ENCODE data around the gene ANKRD22.

DNA sequence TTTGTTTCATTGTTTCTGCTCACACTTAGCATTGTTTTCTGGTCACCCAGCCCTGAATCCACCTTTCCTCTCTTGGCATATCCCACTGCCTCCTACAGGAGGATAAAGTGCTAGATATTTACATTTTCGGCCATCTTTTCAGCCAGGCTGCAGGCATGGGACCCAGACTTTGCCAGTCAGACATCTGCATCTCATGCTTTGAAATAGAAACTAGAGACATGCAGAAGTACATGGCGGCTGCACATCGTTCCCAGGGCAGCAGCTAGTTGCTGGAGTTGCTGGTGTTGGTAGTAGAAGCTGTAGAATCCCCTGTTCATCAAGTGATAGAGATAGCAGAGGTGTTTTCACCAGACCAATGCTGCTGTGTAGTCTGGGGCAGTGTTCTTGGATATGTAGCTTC, 47.1 kb upstream of the ANKRD22 start:
- TF ChIP-seq, protein P1, sequence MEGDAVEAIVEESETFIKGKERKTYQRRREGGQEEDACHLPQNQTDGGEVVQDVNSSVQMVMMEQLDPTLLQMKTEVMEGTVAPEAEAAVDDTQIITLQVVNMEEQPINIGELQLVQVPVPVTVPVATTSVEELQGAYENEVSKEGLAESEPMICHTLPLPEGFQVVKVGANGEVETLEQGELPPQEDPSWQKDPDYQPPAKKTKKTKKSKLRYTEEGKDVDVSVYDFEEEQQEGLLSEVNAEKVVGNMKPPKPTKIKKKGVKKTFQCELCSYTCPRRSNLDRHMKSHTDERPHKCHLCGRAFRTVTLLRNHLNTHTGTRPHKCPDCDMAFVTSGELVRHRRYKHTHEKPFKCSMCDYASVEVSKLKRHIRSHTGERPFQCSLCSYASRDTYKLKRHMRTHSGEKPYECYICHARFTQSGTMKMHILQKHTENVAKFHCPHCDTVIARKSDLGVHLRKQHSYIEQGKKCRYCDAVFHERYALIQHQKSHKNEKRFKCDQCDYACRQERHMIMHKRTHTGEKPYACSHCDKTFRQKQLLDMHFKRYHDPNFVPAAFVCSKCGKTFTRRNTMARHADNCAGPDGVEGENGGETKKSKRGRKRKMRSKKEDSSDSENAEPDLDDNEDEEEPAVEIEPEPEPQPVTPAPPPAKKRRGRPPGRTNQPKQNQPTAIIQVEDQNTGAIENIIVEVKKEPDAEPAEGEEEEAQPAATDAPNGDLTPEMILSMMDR (conservative IDR thresholded peaks at IDR 0.05; ENCODE audit: low read length): no peak
- no peak for TF ChIP-seq EZH2phosphoT487 (IDR thresholded peaks at IDR 0.05; ENCODE audit: borderline replicate concordance)
